ENCODE data around the gene ZNF584.
A peak's percentile ranks its signal among the peaks of the same experiment; 100 is the strongest.

The ZNF584 gene

DNA sequence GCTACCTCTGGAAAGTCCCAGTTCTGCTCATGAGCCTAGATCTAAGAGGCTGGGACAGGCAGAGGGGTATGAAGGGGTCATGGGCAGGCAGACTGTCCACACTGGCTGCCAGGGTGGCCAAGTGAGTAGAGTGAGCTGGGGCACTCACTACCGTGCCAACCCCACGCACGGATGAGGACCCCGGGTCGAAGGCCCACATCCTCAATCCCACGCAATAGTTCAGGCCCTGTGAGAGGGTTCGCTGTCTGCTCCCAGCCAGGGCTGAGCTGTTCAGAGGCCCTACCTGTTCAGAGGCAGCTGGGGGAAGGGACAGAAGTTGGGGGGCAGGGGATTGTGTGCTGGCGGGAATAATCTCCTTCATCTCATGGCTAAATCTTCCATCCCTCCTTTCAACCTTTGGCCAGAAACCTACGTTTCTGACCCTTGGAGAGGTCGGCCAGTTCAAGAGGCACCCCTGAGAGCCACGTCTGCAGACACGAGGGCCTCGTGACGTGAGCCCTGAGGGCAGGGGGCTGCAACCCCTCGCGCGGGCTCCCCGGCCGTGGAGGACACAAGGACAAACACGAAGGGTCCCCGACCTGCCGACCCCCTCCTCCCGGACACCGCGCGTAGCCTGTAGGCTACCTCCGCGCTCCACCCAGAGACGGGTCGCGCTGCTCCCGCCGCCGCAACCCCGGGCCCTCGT is 22.4 kb upstream of the ZNF584 start:
- no peak for DNase-seq (ENCODE audit: low read depth, low spot score)

DNA sequence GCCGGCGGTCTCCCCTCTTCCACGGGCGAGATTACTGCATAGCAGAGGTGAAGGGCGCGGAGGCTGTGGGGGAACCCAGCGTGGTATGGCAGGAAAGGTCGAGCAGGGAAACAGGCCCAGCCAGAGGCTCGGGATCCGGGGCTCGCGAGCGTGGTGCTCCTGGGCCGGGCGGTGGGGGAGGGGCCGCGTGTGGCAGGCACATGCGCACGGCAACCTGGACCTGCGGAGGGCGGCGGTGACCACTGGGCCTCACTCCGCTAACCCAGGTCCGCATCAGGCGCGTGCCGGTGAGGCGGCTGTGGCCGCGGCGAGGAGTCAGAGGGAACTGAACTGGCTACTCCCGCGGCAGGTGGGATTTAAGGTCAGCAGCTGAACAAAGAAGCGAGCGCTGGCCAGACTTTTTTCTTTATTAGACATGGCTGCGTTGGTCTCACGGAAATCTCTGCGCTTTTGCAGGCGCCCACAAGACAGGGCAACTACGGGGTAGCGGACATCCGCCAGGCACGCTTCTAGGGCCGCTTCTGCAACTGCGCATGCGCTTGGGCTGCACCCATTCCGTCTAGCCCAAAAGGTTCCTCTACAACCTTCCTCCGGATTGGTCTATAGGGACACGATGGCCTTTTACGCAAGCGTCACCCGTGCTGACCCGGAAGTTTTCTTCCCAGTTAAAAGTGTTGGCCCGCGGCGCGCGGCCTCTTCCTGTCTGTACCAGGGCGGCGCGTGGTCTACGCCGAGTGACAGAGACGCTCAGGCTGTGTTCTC is 21.7 kb upstream of the ZNF584 start, which contains the start of gene RPS5:
Gene RPS5 (plus strand): TSS at position 694 of the 762 bp plus-strand sequence. CDS start 869 bp downstream, outside the sequence.
- DNase-seq (ENCODE audit: low read depth, low spot score) = peak; percentile 99

DNA sequence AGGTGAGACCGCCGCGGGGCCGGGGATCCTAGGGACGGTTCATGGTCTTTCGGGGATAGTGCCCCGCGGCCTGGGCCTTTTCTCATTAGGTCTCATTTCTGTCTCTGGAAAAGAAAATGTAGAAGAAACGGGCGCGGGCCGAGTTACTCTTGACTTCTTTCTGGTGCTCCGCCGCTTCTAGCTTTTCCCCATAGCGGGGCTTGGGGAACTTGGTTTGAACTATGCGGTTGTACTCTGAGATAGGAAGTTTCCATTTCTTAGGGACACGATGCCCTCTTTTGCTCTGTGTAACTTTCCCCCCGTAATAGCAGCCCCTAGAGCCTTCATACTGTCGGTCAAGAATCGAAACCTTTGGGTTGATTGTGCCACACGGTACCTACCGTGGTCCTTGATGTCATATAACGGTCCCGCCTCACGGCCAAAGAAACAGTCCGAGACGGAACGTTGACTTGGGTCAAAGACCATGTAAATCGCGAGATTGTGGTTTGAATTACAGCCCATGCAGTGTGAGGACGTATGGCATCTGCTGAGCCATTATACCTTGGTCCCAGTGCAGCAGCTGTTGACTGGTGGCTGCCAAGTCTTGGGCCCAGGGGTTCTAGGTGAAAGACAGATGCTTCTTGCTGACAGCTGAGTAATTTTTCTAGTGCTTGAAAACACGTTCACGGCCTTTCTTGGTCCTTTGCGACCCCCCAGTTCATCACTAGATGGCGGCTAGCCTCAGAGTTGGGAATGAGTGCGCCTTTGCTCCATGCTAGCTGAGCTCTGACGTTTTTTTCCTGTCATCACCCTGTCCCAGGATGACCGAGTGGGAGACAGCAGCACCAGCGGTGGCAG is 20.9 kb upstream of the ZNF584 start:
- DNase-seq (ENCODE audit: low read depth, low spot score) = no peak

DNA sequence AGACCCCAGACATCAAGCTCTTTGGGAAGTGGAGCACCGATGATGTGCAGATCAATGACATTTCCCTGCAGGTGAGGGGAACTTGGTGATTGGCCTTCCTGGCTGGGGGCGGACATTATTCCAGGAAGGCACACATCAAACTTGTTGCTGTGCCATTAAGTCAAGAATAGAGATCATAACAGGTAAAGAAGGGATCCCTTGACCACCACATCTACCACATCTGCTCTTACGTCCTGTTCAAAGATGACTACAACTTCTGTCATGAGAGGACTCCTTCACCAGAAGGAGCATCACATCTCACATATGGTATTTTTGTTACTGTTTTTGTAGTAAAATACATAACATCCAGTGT is 20.3 kb upstream of the ZNF584 start:
- no peak for DNase-seq (ENCODE audit: low read depth, low spot score)

DNA sequence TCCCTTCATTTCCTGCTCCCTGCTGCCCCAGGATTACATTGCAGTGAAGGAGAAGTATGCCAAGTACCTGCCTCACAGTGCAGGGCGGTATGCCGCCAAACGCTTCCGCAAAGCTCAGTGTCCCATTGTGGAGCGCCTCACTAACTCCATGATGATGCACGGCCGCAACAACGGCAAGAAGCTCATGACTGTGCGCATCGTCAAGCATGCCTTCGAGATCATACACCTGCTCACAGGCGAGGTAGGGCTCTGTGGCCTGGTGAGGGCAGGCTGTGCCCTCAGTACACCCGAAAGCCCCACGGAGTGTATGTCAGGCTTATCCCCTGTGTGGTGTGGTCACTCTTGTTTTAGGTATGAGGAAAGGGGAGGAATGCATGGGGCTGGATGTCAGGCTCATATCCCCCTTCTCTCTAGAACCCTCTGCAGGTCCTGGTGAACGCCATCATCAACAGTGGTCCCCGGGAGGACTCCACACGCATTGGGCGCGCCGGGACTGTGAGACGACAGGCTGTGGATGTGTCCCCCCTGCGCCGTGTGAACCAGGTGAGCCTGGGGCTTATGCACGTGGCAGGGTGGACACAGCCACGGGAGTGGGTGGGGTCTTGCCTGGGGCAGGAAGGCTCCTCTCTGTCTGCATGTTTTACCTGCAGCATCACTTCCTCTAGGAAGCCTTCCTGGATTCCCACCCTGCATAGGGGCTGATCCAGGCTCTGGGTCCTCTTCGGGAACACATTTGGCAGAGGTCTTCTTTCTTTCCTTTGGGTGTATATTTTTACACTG is 15.3 kb upstream of the ZNF584 start:
- DNase-seq (ENCODE audit: low read depth, low spot score) = no peak

DNA sequence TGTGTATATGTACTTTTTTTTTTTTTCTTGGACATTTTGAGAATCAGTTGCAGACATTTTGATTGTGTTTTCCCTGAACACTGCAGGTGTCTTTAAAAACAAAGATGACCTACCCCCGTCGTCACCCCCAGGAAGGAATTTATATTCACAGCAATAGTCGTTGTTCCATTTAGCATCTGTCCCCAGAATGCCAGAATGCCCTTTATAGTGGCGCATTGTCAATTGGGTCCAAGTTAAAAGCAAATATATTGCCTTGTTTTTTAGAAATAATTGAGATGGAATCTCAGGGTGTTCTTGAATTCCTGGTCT is 14.8 kb upstream of the ZNF584 start:
- no peak for DNase-seq (ENCODE audit: low read depth, low spot score)

DNA sequence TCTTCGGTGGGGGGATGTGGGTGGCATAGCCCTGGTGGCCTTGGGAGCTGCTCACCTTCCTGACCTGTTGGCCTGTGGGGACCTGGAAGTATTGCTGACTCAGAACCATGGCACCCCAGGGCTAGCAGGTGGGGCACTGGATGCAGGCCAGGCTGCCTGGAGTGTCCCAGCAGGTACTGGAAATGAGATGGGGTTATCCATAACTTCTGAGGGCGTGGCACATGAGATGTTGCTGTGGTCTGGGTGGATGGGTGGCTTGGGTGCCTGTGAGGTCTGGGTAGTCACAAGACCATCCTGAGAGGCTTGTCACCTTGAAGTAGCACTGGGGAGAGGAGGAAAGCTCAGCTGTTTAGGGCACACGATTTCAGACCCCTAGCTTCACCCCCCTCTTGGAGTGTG is 13.6 kb upstream of the ZNF584 start:
- no peak for DNase-seq (ENCODE audit: low read depth, low spot score)

DNA sequence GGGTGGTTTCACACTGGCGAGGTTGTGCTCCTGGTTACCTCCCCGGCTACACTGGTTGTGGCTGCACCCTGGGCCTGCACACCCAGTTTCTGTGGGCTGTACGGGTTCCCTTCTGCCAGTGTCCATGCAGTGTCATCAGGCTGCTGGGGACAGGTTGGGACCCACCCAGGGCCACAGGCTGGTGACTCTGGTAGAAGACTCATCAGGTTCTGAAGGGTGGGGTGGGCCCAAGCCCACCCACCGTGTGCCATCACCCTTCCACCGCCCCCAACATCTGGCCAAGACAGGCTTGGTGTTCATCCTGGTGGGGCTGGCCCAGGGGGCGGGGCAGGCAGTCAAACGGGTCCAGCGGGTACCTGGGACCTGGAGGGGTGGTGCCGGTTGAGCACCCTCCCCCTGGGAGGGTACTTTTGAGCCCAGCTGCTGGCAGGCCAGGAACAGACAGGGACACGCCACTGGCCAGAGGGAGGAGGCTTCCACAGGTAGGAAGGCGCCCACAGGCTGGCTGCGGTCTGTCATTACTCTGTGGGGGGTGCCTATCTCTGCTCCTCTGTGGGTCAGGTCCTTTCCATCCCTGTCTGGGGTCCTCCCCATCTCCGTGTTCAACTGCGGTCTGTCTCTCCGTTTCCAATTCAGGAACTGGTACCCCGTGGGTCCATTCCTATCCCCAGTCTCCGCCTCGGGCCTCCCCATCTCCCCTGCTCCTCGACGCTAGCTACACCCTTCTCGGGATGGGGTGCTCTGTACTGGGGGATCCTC is 13.1 kb upstream of the ZNF584 start, which contains the start of gene RNF225:
Gene RNF225 (plus strand): TSS at position 437 of the 759 bp plus-strand sequence. CDS start 434 bp downstream, outside the sequence.
- no peak for DNase-seq (ENCODE audit: low read depth, low spot score)

DNA sequence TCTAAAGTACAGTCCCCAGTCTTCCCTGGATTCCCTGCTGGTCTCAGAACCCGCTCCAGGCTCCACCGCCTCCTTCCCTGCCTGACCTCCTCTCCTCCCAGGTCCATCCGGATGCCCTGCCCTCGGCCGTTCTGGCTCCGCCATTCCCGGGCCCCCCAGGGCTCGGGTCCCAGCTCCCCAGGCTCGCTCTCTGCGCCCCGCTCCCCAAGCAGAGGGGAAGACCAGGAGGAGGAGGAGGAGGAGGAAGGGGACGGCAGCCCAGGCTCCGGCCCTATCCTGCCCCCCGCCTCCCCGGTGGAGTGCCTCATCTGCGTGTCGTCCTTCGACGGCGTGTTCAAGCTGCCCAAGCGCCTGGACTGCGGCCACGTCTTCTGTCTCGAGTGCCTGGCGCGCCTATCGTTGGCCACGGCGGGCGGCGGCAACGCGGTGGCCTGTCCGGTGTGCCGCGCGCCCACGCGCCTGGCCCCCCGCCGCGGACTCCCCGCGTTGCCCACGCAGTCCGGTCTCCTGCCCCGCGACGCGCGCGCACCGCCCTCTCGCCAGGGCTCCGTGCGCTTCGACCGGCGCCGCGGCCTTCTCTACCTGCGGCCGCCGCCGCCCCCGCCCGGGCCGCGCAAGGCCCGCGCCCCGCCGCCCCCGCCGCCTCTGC is 12.3 kb upstream of the ZNF584 start:
- peak; percentile 41 for DNase-seq (ENCODE audit: low read depth, low spot score)

DNA sequence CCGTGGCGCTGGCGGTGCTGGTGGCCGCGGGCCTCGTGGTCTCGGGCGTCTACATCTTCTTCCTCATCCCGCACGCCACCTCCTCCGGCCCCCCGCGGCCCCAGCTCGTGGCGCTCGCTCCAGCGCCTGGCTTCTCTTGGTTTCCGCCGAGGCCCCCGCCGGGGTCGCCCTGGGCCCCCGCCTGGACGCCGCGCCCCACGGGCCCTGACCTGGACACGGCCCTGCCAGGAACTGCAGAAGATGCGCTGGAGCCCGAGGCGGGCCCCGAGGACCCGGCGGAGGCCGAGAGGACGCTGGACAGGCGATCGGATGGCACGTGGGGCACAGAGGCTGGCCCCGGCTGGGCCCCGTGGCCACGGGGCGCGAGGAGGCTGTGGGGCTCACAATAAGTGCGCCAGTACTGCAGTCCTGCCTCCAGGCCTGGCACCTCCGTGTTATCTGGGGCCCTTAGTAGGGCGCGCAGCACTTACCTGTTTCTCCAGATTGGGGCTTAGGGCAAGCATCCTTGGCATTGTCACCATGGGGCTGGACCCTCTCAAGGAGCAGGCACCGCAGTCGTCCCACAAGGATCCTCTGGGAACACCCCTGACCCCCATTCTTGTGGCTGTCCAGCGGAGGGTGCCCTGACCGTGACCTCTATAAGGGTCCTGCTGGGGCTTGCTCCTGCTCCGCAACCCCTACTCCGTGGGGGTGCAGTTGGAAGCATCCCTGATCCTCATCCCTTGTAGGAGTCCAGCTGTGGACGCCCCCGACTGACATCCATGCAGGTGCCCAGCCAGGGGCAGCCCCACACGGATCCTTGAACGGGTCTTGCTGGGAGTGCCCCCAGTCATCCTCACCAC is 11.5 kb upstream of the ZNF584 start:
- no peak for DNase-seq (ENCODE audit: low read depth, low spot score)

DNA sequence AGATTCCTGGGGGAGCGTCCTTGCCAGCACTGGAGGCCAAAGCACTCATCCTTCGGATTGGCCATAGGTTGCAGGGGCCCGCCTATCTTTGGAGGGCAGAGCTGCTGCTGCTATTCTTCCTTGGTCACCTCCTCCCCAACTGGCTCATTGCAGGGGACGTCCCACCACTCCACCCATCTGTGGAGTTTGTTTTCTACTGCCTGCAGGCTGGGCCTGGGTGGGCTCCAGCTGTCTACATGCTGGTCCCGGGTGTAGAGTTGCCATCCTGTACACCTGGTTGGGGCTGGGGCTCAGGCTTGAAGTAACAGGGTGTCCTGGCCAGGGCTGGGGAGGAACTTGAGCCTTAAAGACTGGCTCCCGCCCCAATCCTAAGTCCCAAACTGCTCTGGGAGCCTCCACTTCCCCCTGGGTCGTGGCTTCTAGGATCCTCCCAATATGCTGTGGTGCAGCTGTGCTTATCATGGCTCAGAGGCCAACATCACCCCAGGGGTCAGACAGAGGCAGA is 10.9 kb upstream of the ZNF584 start:
- no peak for DNase-seq (ENCODE audit: low read depth, low spot score)

DNA sequence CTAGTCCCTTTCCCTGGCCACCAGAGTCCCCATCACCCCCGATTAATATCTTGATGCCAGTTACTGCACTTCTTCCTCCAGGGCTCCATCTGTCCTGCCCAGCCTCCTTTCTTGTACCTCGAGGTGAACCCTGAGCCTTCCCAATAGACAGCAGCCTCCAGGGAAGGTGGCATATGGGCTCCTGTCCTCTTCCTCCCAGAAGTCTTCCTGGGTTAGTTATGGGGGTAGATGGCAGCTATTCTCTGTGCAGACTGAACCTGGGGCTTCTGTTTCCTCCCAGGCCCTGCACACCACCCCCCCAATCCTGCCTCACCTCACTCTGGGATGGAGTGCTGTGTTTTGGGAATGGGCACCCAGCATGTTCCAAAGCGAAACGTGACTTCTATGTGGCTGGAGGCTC is 10.4 kb upstream of the ZNF584 start:
- no peak for DNase-seq (ENCODE audit: low read depth, low spot score)

DNA sequence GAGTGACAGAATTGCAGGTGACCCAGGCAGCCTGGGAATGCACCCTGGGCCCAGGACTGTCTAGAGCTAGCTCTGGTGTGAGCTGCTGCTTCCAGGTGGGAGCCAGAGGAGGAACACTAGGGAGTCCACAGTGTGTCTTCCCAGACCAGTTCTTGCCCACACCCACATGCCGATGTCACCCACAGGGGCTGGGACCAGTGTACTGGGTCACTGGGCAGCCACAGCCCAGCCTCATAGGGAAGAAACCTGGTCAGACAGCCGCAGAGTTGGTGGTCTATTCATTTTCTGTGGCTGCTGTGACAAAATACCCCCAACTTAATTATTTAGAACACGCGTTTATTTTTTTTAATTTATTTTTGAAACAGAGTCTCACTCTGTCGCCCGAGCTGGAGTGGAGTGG is 9.9 kb upstream of the ZNF584 start:
- DNase-seq (ENCODE audit: low read depth, low spot score) = no peak

DNA sequence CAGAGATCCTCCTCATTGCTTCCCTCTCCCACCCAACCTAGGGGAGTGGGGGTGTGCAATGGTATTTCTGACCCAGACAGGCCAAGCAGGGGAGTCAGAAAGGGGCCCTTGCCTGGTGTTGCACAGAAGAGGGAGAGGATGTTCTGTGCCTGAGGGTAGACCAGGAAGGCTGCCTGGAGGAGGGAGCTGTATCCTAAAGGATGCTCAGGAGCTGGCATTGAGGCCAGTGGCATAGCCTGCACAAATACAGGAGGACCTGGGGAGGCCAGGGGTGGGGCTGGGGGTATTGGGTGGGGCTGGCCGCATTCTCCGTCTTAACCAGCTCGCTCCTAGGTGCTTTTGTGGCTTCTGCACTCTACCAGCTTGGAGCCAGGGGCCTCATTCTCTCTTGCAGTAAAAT is 8.5 kb upstream of the ZNF584 start:
- no peak for DNase-seq (ENCODE audit: low read depth, low spot score)

DNA sequence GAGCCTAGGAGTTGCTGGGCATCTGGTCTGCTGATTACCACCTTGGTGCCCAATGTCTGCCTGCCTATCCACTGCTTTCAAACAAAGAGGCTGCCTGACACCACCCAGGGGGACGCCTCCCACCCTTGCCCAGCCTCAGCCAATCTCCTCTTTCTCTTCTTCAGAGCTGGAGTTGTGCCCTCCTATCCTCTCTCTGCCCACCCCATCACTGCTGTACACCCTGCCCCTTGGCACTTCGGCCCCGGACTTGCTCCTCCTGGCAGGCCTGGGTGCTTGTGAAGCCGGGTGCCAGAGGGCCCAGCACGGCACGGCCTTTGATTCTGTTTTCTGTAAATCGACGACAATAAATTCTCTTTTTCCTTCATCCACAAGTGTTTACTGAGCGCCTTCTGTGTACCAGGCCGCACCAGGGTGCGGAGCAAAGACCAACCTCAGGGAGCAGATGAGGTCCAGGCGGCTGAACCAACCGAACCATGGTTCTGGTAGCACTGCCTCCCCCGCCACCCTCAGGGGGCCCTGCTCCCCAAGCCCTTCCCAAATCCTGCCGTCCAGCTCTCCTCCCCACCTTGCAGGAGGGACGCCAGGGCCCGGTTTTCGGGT is 8.0 kb upstream of the ZNF584 start:
- DNase-seq (ENCODE audit: low read depth, low spot score) = peak; percentile 43

DNA sequence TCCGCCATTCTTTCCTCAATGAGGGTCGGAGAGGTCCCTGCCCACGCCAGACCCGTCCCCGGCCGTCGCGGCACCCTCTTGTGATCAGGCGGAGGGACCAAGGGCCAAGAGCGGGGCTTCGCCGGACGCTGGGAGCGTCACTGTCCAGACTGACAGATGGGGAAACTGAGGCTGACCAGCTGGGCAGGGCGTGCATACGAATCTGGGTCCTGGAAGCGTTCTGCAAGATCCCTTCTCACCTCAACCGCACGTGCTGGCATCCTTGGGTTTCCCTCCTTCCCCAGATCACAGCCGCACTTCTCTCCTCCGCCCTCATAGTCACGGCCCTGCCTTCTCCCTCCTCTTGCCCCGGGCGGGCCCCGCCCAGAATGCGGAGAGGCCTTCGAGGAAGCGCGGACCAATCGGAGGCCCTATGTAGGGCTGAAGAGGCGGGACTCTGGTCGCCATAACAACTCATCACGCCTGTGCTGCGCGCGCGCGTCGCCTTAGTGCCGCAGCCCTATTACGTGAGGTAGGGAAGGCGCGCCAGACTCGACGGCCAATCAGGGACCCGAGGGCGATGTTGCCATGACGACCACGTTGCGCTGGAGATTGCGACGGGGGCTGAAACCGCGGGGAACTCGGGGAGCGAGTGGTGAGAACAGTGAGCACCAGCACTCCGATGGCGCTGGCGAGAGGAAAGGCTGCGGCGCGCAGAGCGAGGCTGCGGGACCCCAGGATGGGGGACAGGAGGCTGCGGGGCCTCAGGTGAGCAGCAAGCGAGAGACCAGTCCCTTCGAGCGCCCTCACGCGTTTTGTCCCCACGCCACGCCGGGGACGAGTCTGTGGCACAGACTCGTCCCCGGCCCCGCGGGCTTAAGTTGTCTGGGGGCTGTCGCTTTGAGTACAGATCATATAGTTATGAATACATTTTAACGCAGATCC is 7.3 kb upstream of the ZNF584 start:
- DNase-seq (ENCODE audit: low read depth, low spot score) = peak; percentile 100

DNA sequence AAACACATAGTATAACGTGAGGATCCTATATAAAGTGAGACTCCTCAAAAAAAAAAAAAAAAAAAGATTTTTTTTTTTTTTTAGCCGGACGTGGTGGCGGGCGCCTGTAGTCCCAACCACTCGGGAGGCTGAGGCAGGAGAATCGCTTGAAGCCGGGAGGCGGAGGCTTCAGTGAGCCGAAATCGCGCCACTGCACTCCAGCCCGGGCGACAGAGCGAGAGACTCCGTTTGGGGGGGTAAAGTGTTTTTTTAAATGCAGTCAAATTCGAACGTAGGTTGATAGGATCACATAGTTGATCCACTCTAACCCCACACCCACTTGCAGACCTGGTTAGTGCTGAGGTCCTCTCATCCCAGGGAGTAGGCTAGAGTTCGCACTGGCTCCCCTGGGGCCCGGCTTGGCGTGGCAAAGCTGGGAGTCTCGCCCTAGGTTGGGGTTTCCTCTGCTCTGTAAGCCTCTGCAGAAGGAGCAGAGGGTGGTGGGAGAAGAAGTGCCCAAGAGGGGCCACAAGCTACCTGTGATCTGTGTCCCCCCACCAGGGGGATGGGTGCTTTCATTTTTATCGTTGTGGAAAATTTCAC is 6.5 kb upstream of the ZNF584 start:
- no peak for DNase-seq (ENCODE audit: low read depth, low spot score)

Data from astrocyte of the hippocampus (primary cell).